Liver (tissue), 9 donors: ENCODE measurements around the gene NFIA. TPM values are rescaled to one million over a fixed set of nuclear protein-coding genes. Genes with fewer than 3 reads are reported as not detected.

Experiments used
- DNase-seq: peaks from one replicate; pipeline ENCODE4 v3.0.0-alpha.2; 2017; ENCODE audit warnings: low spot score
- H3K27ac ChIP-seq, 2 donors: one replicate each; pipeline ENCODE4 v1.7.0; 2013; ENCODE audit warnings: inconsistent platforms in 2 of 2, low read length in 2 of 2, control low read depth in 1 of 2, low read depth in 1 of 2, mild to moderate bottlenecking in 1 of 2
- H3K27me3 ChIP-seq, 4 donors: one replicate each; pipeline versions ENCODE4 v1.6.1 to v1.7.0; 2013; ENCODE audit warnings: low read length in 3 of 4, inconsistent platforms in 1 of 4, mild to moderate bottlenecking in 1 of 4, moderate library complexity in 1 of 4; ENCODE audit not compliant: control insufficient read depth in 4 of 4, insufficient read depth in 4 of 4
- H3K36me3 ChIP-seq, 4 donors: one replicate each; pipeline versions ENCODE4 v1.6.1 to v1.7.0; 2013; ENCODE audit warnings: low read length in 3 of 4, mild to moderate bottlenecking in 3 of 4, low read depth in 1 of 4, moderate library complexity in 1 of 4; ENCODE audit not compliant: control insufficient read depth in 4 of 4, insufficient read depth in 3 of 4
- H3K4me1 ChIP-seq, 4 donors: one replicate each; pipeline versions ENCODE4 v1.6.1 to v1.7.0; 2013; ENCODE audit warnings: low read length in 3 of 4, mild to moderate bottlenecking in 3 of 4, moderate library complexity in 1 of 4; ENCODE audit not compliant: control insufficient read depth in 4 of 4, insufficient read depth in 4 of 4
- H3K4me3 ChIP-seq, 3 donors: one replicate each; pipeline versions ENCODE4 v1.6.1 to v1.7.0; 2013; ENCODE audit warnings: low read length in 3 of 3, control low read depth in 1 of 3, low read depth in 1 of 3, mild to moderate bottlenecking in 1 of 3
- H3K9ac ChIP-seq, 2 donors: one replicate each; pipeline ENCODE4 v1.7.0; 2013; ENCODE audit warnings: low read length in 2 of 2, mild to moderate bottlenecking in 2 of 2, moderate library complexity in 2 of 2, control low read depth in 1 of 2, low read depth in 1 of 2
- H3K9me3 ChIP-seq, 4 donors: one replicate each; pipeline versions ENCODE4 v1.6.1 to v1.7.0; 2013; ENCODE audit warnings: low read length in 3 of 4; ENCODE audit not compliant: control insufficient read depth in 4 of 4
- ATF3 ChIP-seq: IDR thresholded peaks from 2 replicates; pipeline ENCODE4 v1.6.1; 2016; ENCODE audit warnings: antibody characterized with exemption
- CTCF ChIP-seq: fragments of 150-350 bp; IDR thresholded peaks from 2 replicates; pipeline ENCODE4 v1.5.1; 2017; ENCODE audit warnings: improper control_type of control experiment, low read depth, low read length; ENCODE audit not compliant: missing input control
- EGR1 ChIP-seq, 2 donors: IDR thresholded peaks; 2 replicates each; pipeline ENCODE4 v1.6.1; 2016 to 2018; ENCODE audit warnings: antibody characterized with exemption in 2 of 2, low read depth in 2 of 2
- FOXA2 ChIP-seq: IDR thresholded peaks from 2 replicates; pipeline ENCODE4 v1.6.1; 2016; ENCODE audit warnings: antibody characterized with exemption
- HNF4A ChIP-seq, 2 donors: conservative IDR thresholded peaks; 2 replicates each; pipeline ENCODE4 v1.6.1; 2016; ENCODE audit warnings: antibody characterized with exemption in 2 of 2, mild to moderate bottlenecking in 2 of 2
- HNF4G ChIP-seq: IDR thresholded peaks from 2 replicates; pipeline ENCODE4 v1.6.1; 2016; ENCODE audit warnings: antibody characterized with exemption
- JUND ChIP-seq, 2 donors: IDR thresholded peaks; 2 replicates each; pipeline ENCODE4 v1.6.1; 2016; ENCODE audit warnings: antibody characterized with exemption in 2 of 2
- MAX ChIP-seq: IDR thresholded peaks from 2 replicates; pipeline ENCODE4 v1.6.1; 2016; ENCODE audit warnings: antibody characterized with exemption
- NR2F2 ChIP-seq: IDR thresholded peaks from 2 replicates; pipeline ENCODE4 v1.6.1; 2016; ENCODE audit warnings: antibody characterized with exemption
- RAD21 ChIP-seq, 2 donors: IDR thresholded peaks; 2 replicates each; pipeline ENCODE4 v1.6.1; 2016; ENCODE audit warnings: antibody characterized with exemption in 2 of 2, mild to moderate bottlenecking in 2 of 2
- REST ChIP-seq: IDR thresholded peaks from 2 replicates; pipeline ENCODE4 v1.6.1; 2016; ENCODE audit warnings: antibody characterized with exemption, mild to moderate bottlenecking
- RXRA ChIP-seq, 2 donors: IDR thresholded peaks; 2 replicates each; pipeline ENCODE4 v1.6.1; 2017 to 2018; ENCODE audit warnings: antibody characterized with exemption in 2 of 2, mild to moderate bottlenecking in 1 of 2
- SP1 ChIP-seq: IDR thresholded peaks from 2 replicates; pipeline ENCODE4 v1.6.1; 2018; ENCODE audit warnings: antibody characterized with exemption, mild to moderate bottlenecking
- ZBTB33 ChIP-seq: IDR thresholded peaks from 2 replicates; pipeline ENCODE4 v1.6.1; 2016; ENCODE audit warnings: antibody characterized with exemption
- WGBS: extraction: QIAGEN DNeasy Blood & Tissue Kit; methylation state at CpG from one replicate; pipeline ENCODE4 v1.1.7; 2013; 5-methylcytosine and 5-hydroxymethylcytosine counted together
- polyA plus RNA-seq, 2 donors: library from polyadenylated mRNA; stranded (reverse) in 1 of 2; unstranded in 1 of 2; fragments of 200-250 nt in 1 of 2; fragments of >200 nt in 1 of 2; fragmentation: Nextera tagmentation in 1 of 2; extraction: Ambion mirVana in 1 of 2; gene quantifications; one replicate each; pipeline versions ENCODE4 v1.2.1 to v1.2.3, GENCODE V29; 2013 to 2015
- total RNA-seq, 2 donors: library from RNA; depleted of rRNA; stranded (reverse); fragments of >200 nt; gene quantifications; one replicate each; pipeline ENCODE4 v1.2.3, GENCODE V29; 2014
- donor health status: healthy.
- donor health status: healthy.
- donor health status: healthy.
- donor health status: healthy.
- donor health status: healthy.

NFIA gene
- total and polyA plus RNA-seq, 4 donors = 6.8 to 53.7 (median 22.2) TPM

GRCh38 chr1:61088163-61088974, 6.0 kb downstream of the NFIA start:
- H3K4me3 ChIP-seq = no peak overlapping the region
- DNase-seq = no peak
- H3K36me3 ChIP-seq = peaks cover 3 to 8% (median 6%) of the 10 kb centered on the region in 4 donors
- no peaks in the 10 kb centered on the region for H3K9me3 ChIP-seq
- TF ChIP-seq RXRA (IDR thresholded peaks at IDR 0.05) (no peak), ATF3 (no peak), RAD21 (IDR thresholded peaks at IDR 0.05) (no peak), SP1 (no peak)
- H3K4me1 ChIP-seq = peaks cover 4 to 51% (median 38%) of the 10 kb centered on the region in 4 donors
- H3K9ac ChIP-seq = no peak overlapping the region
- H3K27me3 ChIP-seq = no peaks in the 10 kb centered on the region
- H3K27ac ChIP-seq = no peak overlapping the region
- WGBS = 96% methylated on average over 25 of the region's 25 CpGs

- no peak for TF ChIP-seq HNF4A (conservative IDR thresholded peaks at IDR 0.05)
- no peak for TF ChIP-seq FOXA2
- no peak for TF ChIP-seq ZBTB33
- TF ChIP-seq NR2F2 = no peak
- no peak for TF ChIP-seq RAD21 (IDR thresholded peaks at IDR 0.05)
- TF ChIP-seq CTCF = no peak
- TF ChIP-seq SP1 = no peak
- TF ChIP-seq EGR1 (IDR thresholded peaks at IDR 0.05; ENCODE audit: low read depth in 2 of 2) = no peak
- no peak for TF ChIP-seq REST
- TF ChIP-seq ATF3 = no peak
- TF ChIP-seq HNF4G = no peak
- TF ChIP-seq JUND (IDR thresholded peaks at IDR 0.05) = no peak
- TF ChIP-seq MAX = no peak
- H3K36me3 ChIP-seq = peaks cover 3 to 8% (median 6%) of the 10 kb centered on the region in 4 donors
- H3K9ac ChIP-seq = no peak overlapping the region
- no peak overlapping the region for H3K4me3 ChIP-seq
- H3K27me3 ChIP-seq = no peaks in the 10 kb centered on the region
- no peak overlapping the region for H3K27ac ChIP-seq
- peaks cover 4 to 58% (median 45%) of the 10 kb centered on the region in 4 donors for H3K4me1 ChIP-seq
- no peak for DNase-seq
- WGBS = 34% methylated on average over 4 of the region's 4 CpGs
- no peaks in the 10 kb centered on the region for H3K9me3 ChIP-seq
Observed at GRCh38 chr1:61089338-61089737, 7.0 kb downstream of the NFIA start.
